Hepatocyte (in vitro differentiated cells): ENCODE measurements around the gene NOL11.

ENCODE experiments used
- EZH2 ChIP-seq: fragments of 200-600 bp; sonication (generic); IDR thresholded peaks from 2 replicates; pipeline ENCODE4 v1.6.1; 2016; ENCODE audit warnings: antibody characterized with exemption, mild to moderate bottlenecking, borderline replicate concordance
- EZH2phosphoT487 ChIP-seq: fragments of 200-600 bp; sonication (generic); IDR thresholded peaks from one replicate; pipeline ENCODE4 v1.6.1; 2018; ENCODE audit warnings: antibody characterized with exemption, mild to moderate bottlenecking, low read depth, moderate library complexity; ENCODE audit not compliant: unreplicated experiment, severe bottlenecking
- TF ChIP-seq, protein P1 (sequence below): fragments of 200-600 bp; sonication (generic); IDR thresholded peaks from 2 replicates; pipeline ENCODE4 v1.5.1; 2016; ENCODE audit warnings: antibody characterized with exemption, mild to moderate bottlenecking; ENCODE audit not compliant: poor library complexity

DNA sequence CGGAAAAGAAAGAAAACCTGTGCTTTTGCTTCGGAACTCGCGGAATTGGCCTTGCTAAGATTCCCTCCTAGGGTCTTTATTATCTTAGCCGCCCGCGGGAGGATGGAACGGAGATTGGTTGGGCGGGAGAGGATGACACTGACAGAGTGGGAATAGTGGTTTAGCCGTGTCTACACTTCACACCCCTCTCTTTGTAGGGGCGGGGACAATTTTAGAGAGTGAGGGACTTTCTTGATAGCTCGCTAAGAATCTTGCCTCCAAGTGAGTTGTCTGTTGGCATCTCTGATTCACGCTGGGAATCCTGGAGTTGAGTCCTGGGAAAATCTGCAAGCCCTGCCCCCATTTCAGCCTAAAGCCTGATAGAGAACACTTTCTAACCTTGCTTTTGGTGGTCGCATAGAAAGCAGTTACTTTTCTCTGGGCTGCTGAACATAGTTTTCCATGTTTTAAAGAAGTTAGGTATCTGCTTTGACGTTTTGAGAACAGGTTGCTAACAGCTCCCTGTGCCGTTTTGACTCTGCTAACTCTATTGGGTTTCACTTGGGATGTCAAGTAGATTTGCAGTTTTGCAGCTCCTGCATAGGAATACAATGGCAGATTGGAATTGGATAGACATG is 697 bp downstream of the NOL11 start:
- TF ChIP-seq, protein P1, sequence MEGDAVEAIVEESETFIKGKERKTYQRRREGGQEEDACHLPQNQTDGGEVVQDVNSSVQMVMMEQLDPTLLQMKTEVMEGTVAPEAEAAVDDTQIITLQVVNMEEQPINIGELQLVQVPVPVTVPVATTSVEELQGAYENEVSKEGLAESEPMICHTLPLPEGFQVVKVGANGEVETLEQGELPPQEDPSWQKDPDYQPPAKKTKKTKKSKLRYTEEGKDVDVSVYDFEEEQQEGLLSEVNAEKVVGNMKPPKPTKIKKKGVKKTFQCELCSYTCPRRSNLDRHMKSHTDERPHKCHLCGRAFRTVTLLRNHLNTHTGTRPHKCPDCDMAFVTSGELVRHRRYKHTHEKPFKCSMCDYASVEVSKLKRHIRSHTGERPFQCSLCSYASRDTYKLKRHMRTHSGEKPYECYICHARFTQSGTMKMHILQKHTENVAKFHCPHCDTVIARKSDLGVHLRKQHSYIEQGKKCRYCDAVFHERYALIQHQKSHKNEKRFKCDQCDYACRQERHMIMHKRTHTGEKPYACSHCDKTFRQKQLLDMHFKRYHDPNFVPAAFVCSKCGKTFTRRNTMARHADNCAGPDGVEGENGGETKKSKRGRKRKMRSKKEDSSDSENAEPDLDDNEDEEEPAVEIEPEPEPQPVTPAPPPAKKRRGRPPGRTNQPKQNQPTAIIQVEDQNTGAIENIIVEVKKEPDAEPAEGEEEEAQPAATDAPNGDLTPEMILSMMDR: no peak
- TF ChIP-seq EZH2phosphoT487 (no peak), EZH2 (no peak)
